Breast epithelium (tissue), 4 donors: ENCODE results near the gene SMDT1. TPM values are rescaled to one million over a fixed set of nuclear protein-coding genes. Genes with fewer than 3 reads are reported as not detected.

Experiments used
- DNase-seq, 2 donors: peaks; one replicate each; pipeline ENCODE4 v3.0.0-alpha.2; 2019; ENCODE audit warnings: low spot score in 2 of 2
- H3K27ac ChIP-seq, 2 donors: fragments of 200-600 bp; sonication (generic) in 1 of 2; one replicate each; pipeline ENCODE4 v1.5.1; 2016 to 2019; ENCODE audit warnings: mild to moderate bottlenecking in 1 of 2
- H3K27me3 ChIP-seq, 2 donors: fragments of 200-600 bp; sonication (generic) in 1 of 2; one replicate each; pipeline versions ENCODE4 v1.5.1 to v1.6.0; 2017 to 2019; ENCODE audit warnings: control low read depth in 1 of 2, mild to moderate bottlenecking in 1 of 2
- H3K36me3 ChIP-seq: fragments of 200-600 bp; one replicate; pipeline ENCODE4 v1.5.1; 2019
- H3K4me1 ChIP-seq, 2 donors: fragments of 200-600 bp; sonication (generic); one replicate each; pipeline ENCODE4 v1.5.1; 2016 to 2019; ENCODE audit warnings: control low read depth in 1 of 2
- H3K4me3 ChIP-seq, 3 donors: fragments of 200-600 bp; sonication (generic); 1 replicate in 2 of 3; 2 replicates in 1 of 3; pipeline ENCODE4 v1.5.1; 2016 to 2019; ENCODE audit warnings: mild to moderate bottlenecking in 3 of 3, moderate library complexity in 2 of 3
- H3K9me3 ChIP-seq, 2 donors: fragments of 200-600 bp; sonication (generic) in 1 of 2; one replicate each; pipeline ENCODE4 v1.5.1; 2016 to 2019; ENCODE audit warnings: control low read depth in 1 of 2
- POLR2A ChIP-seq: fragments of 450-650 bp; IDR thresholded peaks from one replicate; pipeline ENCODE4 v1.6.1; 2016; ENCODE audit warnings: antibody characterized with exemption, mild to moderate bottlenecking, moderate library complexity
- POLR2AphosphoS5 ChIP-seq, 3 donors: sonication (generic); formaldehyde crosslinking; IDR thresholded peaks; one replicate each; pipeline ENCODE4 v1.6.1; 2017; ENCODE audit warnings: antibody characterized with exemption in 3 of 3
- intact Hi-C: fragments of 100-400 bp; cut with DNase I; formaldehyde crosslinking; loops from one replicate; pipeline ENCODE4 v1.15.1; 2023; ENCODE audit warnings: low total_unique reads
- total RNA-seq, 3 donors: library from RNA; depleted of rRNA; stranded (reverse); fragments of >200 nt; gene quantifications; one replicate each; pipeline ENCODE4 v1.1.0, GENCODE V29; 2016
- TF ChIP-seq, protein P1 (sequence below), 3 donors: fragments of 450-650 bp; IDR thresholded peaks; one replicate each; pipeline ENCODE4 v1.5.1; 2016 to 2017; ENCODE audit warnings: antibody characterized with exemption in 3 of 3, mild to moderate bottlenecking in 3 of 3, moderate library complexity in 3 of 3

SMDT1 gene
- total RNA-seq, 3 donors from 2014 or later: 13.9 to 19.7 (median 16.2) TPM

GRCh38 chr22:42041784-42042183 is 37.7 kb upstream of the SMDT1 start:
- Histone ChIP-seq H3K27ac (no peak overlapping the region), H3K36me3 (no peaks in the 10 kb centered on the region), H3K4me3 (no peak overlapping the region), H3K27me3 (no peaks in the 10 kb centered on the region), H3K4me1 (no peaks in the 10 kb centered on the region), H3K9me3 (peaks cover 0 to 8% of the 10 kb centered on the region in 2 donors)
- DNase-seq: no peak
- TF ChIP-seq, protein P1, sequence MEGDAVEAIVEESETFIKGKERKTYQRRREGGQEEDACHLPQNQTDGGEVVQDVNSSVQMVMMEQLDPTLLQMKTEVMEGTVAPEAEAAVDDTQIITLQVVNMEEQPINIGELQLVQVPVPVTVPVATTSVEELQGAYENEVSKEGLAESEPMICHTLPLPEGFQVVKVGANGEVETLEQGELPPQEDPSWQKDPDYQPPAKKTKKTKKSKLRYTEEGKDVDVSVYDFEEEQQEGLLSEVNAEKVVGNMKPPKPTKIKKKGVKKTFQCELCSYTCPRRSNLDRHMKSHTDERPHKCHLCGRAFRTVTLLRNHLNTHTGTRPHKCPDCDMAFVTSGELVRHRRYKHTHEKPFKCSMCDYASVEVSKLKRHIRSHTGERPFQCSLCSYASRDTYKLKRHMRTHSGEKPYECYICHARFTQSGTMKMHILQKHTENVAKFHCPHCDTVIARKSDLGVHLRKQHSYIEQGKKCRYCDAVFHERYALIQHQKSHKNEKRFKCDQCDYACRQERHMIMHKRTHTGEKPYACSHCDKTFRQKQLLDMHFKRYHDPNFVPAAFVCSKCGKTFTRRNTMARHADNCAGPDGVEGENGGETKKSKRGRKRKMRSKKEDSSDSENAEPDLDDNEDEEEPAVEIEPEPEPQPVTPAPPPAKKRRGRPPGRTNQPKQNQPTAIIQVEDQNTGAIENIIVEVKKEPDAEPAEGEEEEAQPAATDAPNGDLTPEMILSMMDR (IDR thresholded peaks at IDR 0.05): no peak
- TF ChIP-seq POLR2A (no peak), POLR2AphosphoS5 (IDR thresholded peaks at IDR 0.05) (no peak)
- intact Hi-C loops: no loop called here

DNA sequence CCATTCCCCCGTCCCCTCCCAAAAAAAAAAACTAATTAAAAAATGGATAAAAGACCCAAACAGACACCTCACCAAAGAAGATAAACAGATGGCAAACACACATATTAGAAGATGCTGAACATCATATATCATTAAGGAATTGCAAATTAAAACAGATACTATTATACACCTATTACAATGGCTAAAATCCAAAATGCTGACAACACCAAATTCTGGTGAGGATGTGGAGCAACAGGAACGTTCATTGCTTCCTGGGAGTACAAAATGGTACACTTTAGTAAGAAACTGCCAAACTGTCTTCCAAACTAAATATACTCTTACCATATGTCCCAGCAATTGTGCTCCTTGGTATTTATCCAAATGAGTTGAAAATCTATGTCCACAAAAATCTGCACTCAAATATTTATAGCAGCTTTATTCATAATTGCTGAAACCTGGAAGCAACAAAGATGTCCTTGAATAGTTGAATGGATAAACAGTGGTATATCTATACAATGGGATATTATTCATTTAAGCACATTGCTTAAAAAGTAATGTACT is 28.8 kb upstream of the SMDT1 start:
- no peak for TF ChIP-seq POLR2A
- TF ChIP-seq POLR2AphosphoS5 (IDR thresholded peaks at IDR 0.05): no peak
- TF ChIP-seq, protein P1 (IDR thresholded peaks at IDR 0.05): no peak
- intact Hi-C loops: no loop called here

GRCh38 chr22:42052765-42053164 is 26.7 kb upstream of the SMDT1 start:
- DNase-seq: no peak
- no peaks in the 10 kb centered on the region for H3K4me1 ChIP-seq
- no peaks in the 10 kb centered on the region for H3K27me3 ChIP-seq
- no peaks in the 10 kb centered on the region for H3K36me3 ChIP-seq
- peaks cover 0 to 7% of the 10 kb centered on the region in 2 donors for H3K9me3 ChIP-seq
- no peak overlapping the region for H3K4me3 ChIP-seq
- H3K27ac ChIP-seq: no peak overlapping the region
- intact Hi-C loops: no loop called here
- no peak for TF ChIP-seq POLR2A
- TF ChIP-seq, protein P1 (IDR thresholded peaks at IDR 0.05): no peak
- TF ChIP-seq POLR2AphosphoS5 (IDR thresholded peaks at IDR 0.05): no peak

More for the DNA sequence above, 28.8 kb upstream of the SMDT1 start:
- H3K4me3 ChIP-seq: no peak overlapping the region
- H3K27me3 ChIP-seq: no peaks in the 10 kb centered on the region
- no peaks in the 10 kb centered on the region for H3K4me1 ChIP-seq
- H3K27ac ChIP-seq: no peak overlapping the region
- no peaks in the 10 kb centered on the region for H3K36me3 ChIP-seq
- no peaks in the 10 kb centered on the region for H3K9me3 ChIP-seq
- no peak for DNase-seq

GRCh38 chr22:42056757-42057511 is 22.6 kb upstream of the SMDT1 start:
- TF ChIP-seq, protein P1 (IDR thresholded peaks at IDR 0.05): no peak
- no peak for TF ChIP-seq POLR2AphosphoS5 (IDR thresholded peaks at IDR 0.05)
- no peak for TF ChIP-seq POLR2A
- H3K4me1 ChIP-seq: no peaks in the 10 kb centered on the region
- DNase-seq: no peak
- H3K27me3 ChIP-seq: no peaks in the 10 kb centered on the region
- no peak overlapping the region for H3K4me3 ChIP-seq
- H3K9me3 ChIP-seq: peaks cover 0 to 7% of the 10 kb centered on the region in 2 donors
- H3K27ac ChIP-seq: no peak overlapping the region
- intact Hi-C loops: no loop called here
- H3K36me3 ChIP-seq: no peaks in the 10 kb centered on the region

DNA sequence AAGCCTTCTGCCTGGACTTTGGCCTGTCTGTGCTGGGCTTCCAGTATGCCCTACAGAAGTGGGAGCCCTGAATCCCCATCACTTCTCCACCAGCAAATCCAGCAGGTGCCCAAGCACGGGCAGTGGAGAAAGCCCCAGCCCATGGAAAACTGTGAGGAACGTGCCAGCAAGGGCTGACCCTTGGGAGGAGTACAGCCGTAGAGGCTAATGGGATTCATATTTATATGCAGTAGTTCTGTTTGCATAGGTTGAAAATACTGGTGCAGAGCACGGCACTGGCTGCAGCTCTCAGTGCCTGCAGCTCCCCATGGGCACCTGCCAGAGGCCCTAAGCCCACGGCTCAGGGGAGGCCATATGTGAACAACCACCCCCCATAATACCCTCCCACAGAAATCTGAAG is 19.0 kb upstream of the SMDT1 start:
- Histone ChIP-seq H3K9me3 (peaks cover 0 to 7% of the 10 kb centered on the region in 2 donors), H3K4me1 (no peaks in the 10 kb centered on the region), H3K4me3 (no peak overlapping the region), H3K27ac (no peak overlapping the region), H3K36me3 (no peaks in the 10 kb centered on the region), H3K27me3 (no peaks in the 10 kb centered on the region)
- intact Hi-C loops: no loop called here
- no peak for DNase-seq
- TF ChIP-seq POLR2A: no peak
- no peak for TF ChIP-seq POLR2AphosphoS5 (IDR thresholded peaks at IDR 0.05)
- TF ChIP-seq, protein P1 (IDR thresholded peaks at IDR 0.05): no peak
